HepG2 (cell line): ENCODE data around the gene CASKIN2. TPM values are rescaled to one million over a fixed set of nuclear protein-coding genes. Genes with fewer than 3 reads are reported as not detected.

Source experiments
- ATF1 ChIP-seq: IDR thresholded peaks from 2 replicates; pipeline ENCODE4 v1.6.1; 2016; ENCODE audit warnings: mild to moderate bottlenecking, control low read depth
- CBX1 ChIP-seq: IDR thresholded peaks from one replicate; pipeline ENCODE4 v1.6.1; 2016; ENCODE audit warnings: antibody characterized with exemption, low read depth
- EED ChIP-seq: sonication (generic); formaldehyde crosslinking; IDR thresholded peaks from 2 replicates; pipeline ENCODE4 v1.5.0; 2020; ENCODE audit warnings: mild to moderate bottlenecking, missing genetic modification reagents
- FOSL2 ChIP-seq: sonication (generic); formaldehyde crosslinking; IDR thresholded peaks from 2 replicates; pipeline ENCODE4 v1.4.0; 2020; ENCODE audit warnings: missing genetic modification reagents
- HHEX ChIP-seq: IDR thresholded peaks from 2 replicates; pipeline ENCODE4 v1.6.1; 2016; ENCODE audit warnings: control low read depth
- HIVEP1 ChIP-seq: sonication (generic); formaldehyde crosslinking; IDR thresholded peaks from 2 replicates; pipeline ENCODE4 v1.4.0; 2020; ENCODE audit warnings: mild to moderate bottlenecking, missing genetic modification reagents
- HNF1B ChIP-seq: sonication (generic); formaldehyde crosslinking; IDR thresholded peaks from 2 replicates; pipeline ENCODE4 v1.5.1; 2020; ENCODE audit warnings: mild to moderate bottlenecking, moderate library complexity, missing genetic modification reagents
- HOXD1 ChIP-seq: sonication (generic); formaldehyde crosslinking; IDR thresholded peaks from 2 replicates; pipeline ENCODE4 v1.5.0; 2020; ENCODE audit warnings: missing genetic modification reagents
- IKZF4 ChIP-seq: sonication (generic); formaldehyde crosslinking; IDR thresholded peaks from 2 replicates; pipeline ENCODE4 v1.5.1; 2020; ENCODE audit warnings: borderline replicate concordance, mild to moderate bottlenecking, low read depth, missing genetic modification reagents; ENCODE audit errors: not compliant biosample characterization
- KMT2B ChIP-seq: IDR thresholded peaks from 2 replicates; pipeline ENCODE4 v1.6.1; 2016; ENCODE audit warnings: missing genetic modification reagents, missing compliant biosample characterization
- PHB2 ChIP-seq: fragments of 450-650 bp; IDR thresholded peaks from 2 replicates; pipeline ENCODE4 v1.6.1; 2018; ENCODE audit not compliant: partially characterized antibody
- PHF8 ChIP-seq: sonication (generic); formaldehyde crosslinking; IDR thresholded peaks from 2 replicates; pipeline ENCODE4 v1.5.0; 2020; ENCODE audit warnings: missing genetic modification reagents
- PITX1 ChIP-seq: sonication (generic); formaldehyde crosslinking; IDR thresholded peaks from 2 replicates; pipeline ENCODE4 v1.5.1; 2020; ENCODE audit warnings: mild to moderate bottlenecking, missing genetic modification reagents
- TEF ChIP-seq: sonication (generic); formaldehyde crosslinking; IDR thresholded peaks from 2 replicates; pipeline ENCODE4 v1.5.0; 2020; ENCODE audit warnings: missing genetic modification reagents
- TFAP4 ChIP-seq: sonication (generic); IDR thresholded peaks from 2 replicates; pipeline ENCODE4 v1.6.1; 2016; ENCODE audit warnings: low read depth, borderline replicate concordance
- ZBTB7B ChIP-seq: sonication (generic); formaldehyde crosslinking; IDR thresholded peaks from 2 replicates; pipeline ENCODE4 v1.4.0; 2020; ENCODE audit warnings: missing genetic modification reagents
- ZFX ChIP-seq: sonication (generic); formaldehyde crosslinking; IDR thresholded peaks from 2 replicates; pipeline ENCODE4 v1.4.0; 2020; ENCODE audit warnings: mild to moderate bottlenecking, low read depth, missing genetic modification reagents, moderate library complexity
- ZFY ChIP-seq: sonication (generic); formaldehyde crosslinking; IDR thresholded peaks from 2 replicates; pipeline ENCODE4 v1.4.0; 2020; ENCODE audit warnings: missing genetic modification reagents
- ZKSCAN1 ChIP-seq: fragments of 150-350 bp; IDR thresholded peaks from 2 replicates; pipeline ENCODE4 v1.6.1; 2014; ENCODE audit warnings: low read length
- ZNF12 ChIP-seq: sonication (generic); formaldehyde crosslinking; IDR thresholded peaks from 2 replicates; pipeline ENCODE4 v1.5.0; 2020; ENCODE audit warnings: missing genetic modification reagents
- ZNF281 ChIP-seq: sonication (generic); formaldehyde crosslinking; IDR thresholded peaks from 2 replicates; pipeline ENCODE4 v1.4.0; 2020; ENCODE audit warnings: missing genetic modification reagents, borderline replicate concordance
- ZNF564 ChIP-seq: sonication (generic); formaldehyde crosslinking; IDR thresholded peaks from 2 replicates; pipeline ENCODE4 v1.8.1; 2023; ENCODE audit warnings: mild to moderate bottlenecking, missing genetic modification reagents
- ZNF780A ChIP-seq: sonication (generic); formaldehyde crosslinking; IDR thresholded peaks from 2 replicates; pipeline ENCODE4 v1.8.0; 2022; ENCODE audit warnings: mild to moderate bottlenecking, missing genetic modification reagents, moderate library complexity
- polyA plus RNA-seq, 8 experiments: library from polyadenylated mRNA; depleted of rRNA in 3 of 8; stranded (reverse) in 7 of 8; unstranded in 1 of 8; fragments of >200 nt; fragmentation: Illumina TruSeq in 4 of 8; extraction: Trizol in 4 of 8; gene quantifications; 2 replicates each; pipeline versions ENCODE4 v1.2.1 to v1.2.3, GENCODE V29; 2011 to 2016; ENCODE audit warnings: low read depth in 4 of 8, missing spikeins in 1 of 8, mixed read lengths in 1 of 8; ENCODE audit not compliant: insufficient read depth in 1 of 8
- total RNA-seq, 5 experiments: library from RNA; depleted of rRNA; stranded (reverse); fragments of >200 nt; fragmentation: Illumina TruSeq; extraction: Trizol; gene quantifications; 2 replicates each; pipeline ENCODE4 v1.2.3, GENCODE V29; 2016; ENCODE audit warnings: low read depth in 1 of 5

CASKIN2 gene
- total and polyA plus RNA-seq, 2 of the 13 experiments (the other 11 are each of a cell fraction or from before 2014, with no cell fraction given): 5.2 to 7.8 TPM

- TF ChIP-seq IKZF4 (CRISPR knock-in tag) (peak; percentile 95), HOXD1 (CRISPR knock-in tag) (peak; percentile 94), PHF8 (peak; percentile 71; the same call in 1 of the 2 replicates), TFAP4 (peak; percentile 5; the same call in 1 of the 2 replicates), ZNF12 (CRISPR knock-in tag) (peak; percentile 84; the same call in 1 of the 2 replicates), HNF1B (CRISPR knock-in tag) (peak; percentile 36; the same call in 1 of the 2 replicates), ATF1 (CRISPR knock-in tag) (no peak), FOSL2 (peak; percentile 73), ZKSCAN1 (0 out of 2 replicates have a peak, but pooled peaks have one; percentile 11), ZNF564 (peak; percentile 89), HHEX (no peak), ZFY (peak; percentile 74; the same call in 1 of the 2 replicates), ZNF780A (CRISPR knock-in tag) (peak; percentile 85; the same call in 1 of the 2 replicates), CBX1 (peak; percentile 20), TEF (CRISPR knock-in tag) (peak; percentile 64; the same call in 1 of the 2 replicates), EED (peak; percentile 98), PITX1 (peak; percentile 84), KMT2B (CRISPR knock-in tag) (peak; percentile 85), HIVEP1 (CRISPR knock-in tag) (peak; percentile 92), ZFX (CRISPR knock-in tag) (peak; percentile 85), ZBTB7B (CRISPR knock-in tag) (peak; percentile 97), ZNF281 (CRISPR knock-in tag) (peak; percentile 83), PHB2 (no peak)
These were observed at the start of gene CASKIN2 (continued) for GRCh38 chr17:75515496-75516254.
